GM19467 (cell line): Measurements from ENCODE around the gene ORM1.

Experiments
- ATAC-seq: cut with Tn5 transposase; IDR thresholded peaks from one replicate; pipeline ENCODE4 v1.9.1; 2021; ENCODE audit warnings: mild to moderate bottlenecking, moderate library complexity; ENCODE audit not compliant: unreplicated experiment

ORM1 gene

GRCh38 chr9:114341152-114341830 lies 18.4 kb downstream of the ORM1 start:
- no peak for ATAC-seq

- no peak for ATAC-seq
Observed at GRCh38 chr9:114341991-114342390, 19.1 kb downstream of the ORM1 start.

GRCh38 chr9:114342755-114343440 lies 20.0 kb downstream of the ORM1 start:
- no peak for ATAC-seq

DNA sequence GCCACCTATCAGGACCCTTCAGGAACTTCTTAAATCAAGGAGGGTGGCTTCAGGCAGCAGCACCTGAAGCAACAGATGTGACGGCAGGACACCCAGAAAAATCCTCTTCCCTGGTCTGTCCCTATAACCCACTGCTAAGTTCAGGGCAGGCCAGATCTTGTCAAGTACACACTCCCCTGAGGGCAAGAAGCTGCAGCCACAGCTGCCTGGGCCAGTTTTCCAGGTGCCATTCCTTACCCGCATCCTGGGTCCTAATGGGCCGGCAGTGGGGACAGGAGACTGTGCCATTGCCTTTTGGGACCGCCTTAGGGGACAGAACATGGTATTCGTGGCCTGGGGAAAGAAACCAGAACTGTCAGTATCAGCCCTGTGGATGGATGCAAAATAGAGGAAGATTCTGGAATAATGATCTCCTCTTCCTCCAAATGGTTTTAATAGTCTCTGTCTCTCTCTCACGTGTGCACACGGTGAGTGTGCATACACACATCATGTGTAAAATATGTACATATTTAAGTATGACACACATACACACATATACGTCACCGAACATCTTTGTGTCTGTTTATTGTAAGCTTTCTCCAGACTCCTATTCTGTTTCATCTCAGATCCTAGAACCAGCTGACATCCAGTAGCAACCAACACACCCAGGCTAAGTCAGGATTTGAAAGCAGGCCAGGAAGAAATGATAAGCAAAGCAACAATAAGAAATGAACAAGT lies 20.7 kb downstream of the ORM1 start:
- no peak for ATAC-seq

DNA sequence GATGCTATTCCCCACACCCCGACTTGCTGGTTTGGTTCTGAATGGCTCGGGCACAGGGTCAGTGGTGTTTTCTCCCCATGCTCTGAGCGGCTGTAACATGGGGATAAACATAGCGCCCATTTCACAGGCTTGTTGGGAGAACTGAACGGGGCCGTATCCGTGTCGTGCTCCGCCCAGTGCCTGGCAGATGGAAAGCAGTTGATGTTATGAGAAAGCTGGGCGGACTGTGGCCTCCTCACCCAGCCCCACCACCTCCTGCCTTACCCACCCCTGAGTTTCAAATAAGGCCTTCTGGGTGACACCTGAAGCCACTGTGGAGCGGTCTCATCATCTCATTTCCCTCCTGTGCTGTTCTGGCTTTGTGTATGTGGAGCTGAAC lies 21.3 kb downstream of the ORM1 start:
- no peak for ATAC-seq

DNA sequence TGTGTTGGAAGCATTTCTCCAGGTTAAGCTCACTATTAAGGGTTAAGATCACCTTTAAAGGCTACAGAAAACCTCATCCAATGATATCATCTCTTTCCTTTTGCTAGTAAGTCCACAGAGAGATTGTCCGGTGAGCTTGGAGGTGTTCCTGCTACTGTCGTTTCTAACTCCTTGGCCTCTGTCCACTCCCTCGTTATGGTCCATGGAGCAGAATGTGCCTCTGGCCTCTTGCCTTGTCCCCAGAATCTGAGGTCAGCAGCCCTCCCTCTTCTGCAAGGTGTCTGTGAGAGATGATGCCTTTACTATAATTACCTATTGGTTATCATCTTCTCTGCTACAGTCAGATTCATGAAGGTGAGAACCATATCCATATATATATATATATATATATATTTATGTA lies 21.8 kb downstream of the ORM1 start:
- ATAC-seq = no peak

- no peak for ATAC-seq
Observed at GRCh38 chr9:114345493-114346065, 22.7 kb downstream of the ORM1 start.

GRCh38 chr9:114346146-114346545 lies 23.2 kb downstream of the ORM1 start:
- ATAC-seq = no peak

- no peak for ATAC-seq
Observed at GRCh38 chr9:114347675-114348074, 24.8 kb downstream of the ORM1 start.

- no peak for ATAC-seq
Observed at GRCh38 chr9:114348261-114348905, 25.5 kb downstream of the ORM1 start.

DNA sequence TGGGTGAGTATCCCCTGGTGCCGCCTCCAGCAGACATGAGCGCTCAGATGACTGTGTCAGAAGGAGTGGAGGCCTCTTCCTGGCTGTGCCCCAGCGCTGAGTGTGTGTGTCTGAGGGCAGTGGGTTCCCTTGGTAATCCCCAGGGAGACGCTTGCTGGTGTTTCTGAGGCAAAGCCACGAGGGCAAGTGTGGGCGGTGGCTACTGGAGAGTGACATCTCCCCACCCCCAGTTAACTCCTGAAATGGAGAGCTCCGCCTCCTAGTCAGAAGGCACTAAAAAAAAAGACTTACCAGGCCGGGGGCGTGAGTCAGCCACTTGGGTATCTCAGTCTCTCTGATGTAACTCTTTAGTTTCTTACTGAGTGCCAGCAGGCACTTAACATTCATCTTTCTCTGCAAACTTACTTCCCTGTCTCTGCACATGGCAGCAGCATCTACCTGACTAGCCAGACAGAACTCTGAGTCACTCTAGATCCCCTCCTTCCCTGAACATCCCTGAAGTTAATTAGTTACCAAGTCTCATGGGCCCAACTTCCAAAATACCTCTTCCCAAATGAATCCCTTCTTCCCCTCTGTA lies 26.1 kb downstream of the ORM1 start:
- ATAC-seq = peak; percentile 88

DNA sequence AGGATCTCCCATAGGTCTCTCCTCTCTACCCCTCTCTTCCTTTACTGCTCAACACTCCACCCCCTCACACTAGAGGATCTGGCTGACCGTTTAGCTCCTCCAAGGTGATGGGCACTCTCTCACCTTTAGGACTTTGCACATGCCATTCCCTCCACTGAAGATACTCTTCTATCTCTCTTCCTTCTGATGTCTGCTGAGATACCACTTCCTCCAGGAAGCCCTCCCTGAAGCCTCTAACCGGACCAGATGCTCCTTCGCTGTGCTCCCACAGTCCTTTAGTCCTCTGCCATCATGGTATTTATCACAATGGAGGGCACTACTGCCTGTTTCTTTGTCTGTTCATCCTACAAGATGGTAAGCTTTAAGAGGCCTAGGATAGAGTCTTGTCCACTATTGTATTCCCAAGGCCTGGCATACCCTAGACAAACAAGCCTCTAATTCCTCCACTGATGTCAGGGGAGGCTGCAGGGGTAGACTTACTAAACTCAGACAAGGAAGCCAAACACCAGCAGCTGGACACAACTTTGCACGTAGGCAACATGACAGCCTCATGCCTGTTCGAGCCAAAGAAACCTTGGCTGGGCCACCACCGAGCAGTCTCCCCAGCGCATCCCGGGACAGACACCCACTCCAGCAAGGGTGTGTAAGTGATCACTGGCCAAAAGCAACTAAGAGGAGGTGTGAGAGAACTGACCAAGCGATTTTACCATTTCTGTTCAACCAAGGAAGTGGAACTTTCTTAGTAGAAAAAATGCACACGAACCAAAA lies 27.0 kb downstream of the ORM1 start:
- no peak for ATAC-seq

DNA sequence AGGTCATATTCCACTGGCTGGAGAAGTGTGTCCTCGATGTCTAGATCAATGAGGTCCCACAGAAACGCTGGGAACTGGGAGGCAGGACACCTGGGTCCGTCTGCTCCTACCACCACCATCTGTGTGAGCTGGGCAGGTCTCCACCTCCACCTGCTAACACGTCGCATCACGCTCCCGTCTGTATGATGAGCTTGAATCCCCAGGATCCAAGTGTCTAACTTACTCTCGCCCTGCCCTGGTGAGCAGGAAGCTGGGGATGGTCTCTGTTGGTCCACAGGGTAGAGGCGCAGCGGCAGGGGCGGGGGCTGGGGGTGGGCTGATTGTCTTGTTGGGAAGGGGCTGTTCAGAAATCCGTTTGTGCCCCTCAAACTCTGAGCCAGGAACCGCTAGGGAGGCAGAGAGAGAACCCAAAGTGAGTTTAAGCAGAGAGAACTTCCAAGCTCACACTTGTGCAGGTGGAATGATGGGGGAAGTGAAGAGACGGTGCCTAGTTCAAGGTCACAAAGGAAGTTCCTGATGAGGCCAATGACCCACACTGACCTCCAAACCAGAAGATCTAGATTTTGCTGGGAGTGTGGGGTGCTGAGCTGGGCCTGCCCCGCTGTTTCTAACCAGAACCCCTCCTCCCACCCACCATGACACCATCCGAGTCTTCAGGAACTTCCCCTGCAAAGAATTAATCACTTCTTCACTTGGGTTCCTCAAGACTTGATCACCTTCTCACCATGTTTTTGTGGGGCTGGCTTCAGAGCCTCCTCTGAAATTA lies 27.9 kb downstream of the ORM1 start:
- ATAC-seq = no peak

- no peak for ATAC-seq
Observed at GRCh38 chr9:114351932-114352331, 29.0 kb downstream of the ORM1 start.

DNA sequence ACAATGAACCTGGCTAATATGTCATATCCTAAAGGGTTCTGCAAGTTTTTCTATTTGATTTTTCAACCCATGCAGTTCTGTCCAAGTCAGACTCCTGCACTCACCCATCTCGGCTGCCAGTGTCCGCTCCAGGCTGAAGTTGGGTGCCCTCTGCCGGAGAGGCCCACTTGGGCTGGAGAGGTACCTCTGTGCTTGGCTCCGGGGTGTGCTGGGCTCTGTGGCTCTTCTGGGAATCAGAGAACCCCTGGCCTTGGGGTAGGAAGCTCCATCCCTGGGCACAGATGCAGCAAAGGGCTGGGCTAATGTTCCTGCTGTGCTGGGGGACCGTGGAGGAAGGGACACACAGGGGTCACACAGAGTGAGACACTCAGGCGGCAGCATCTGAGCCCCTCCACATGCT lies 32.9 kb downstream of the ORM1 start:
- ATAC-seq = no peak

DNA sequence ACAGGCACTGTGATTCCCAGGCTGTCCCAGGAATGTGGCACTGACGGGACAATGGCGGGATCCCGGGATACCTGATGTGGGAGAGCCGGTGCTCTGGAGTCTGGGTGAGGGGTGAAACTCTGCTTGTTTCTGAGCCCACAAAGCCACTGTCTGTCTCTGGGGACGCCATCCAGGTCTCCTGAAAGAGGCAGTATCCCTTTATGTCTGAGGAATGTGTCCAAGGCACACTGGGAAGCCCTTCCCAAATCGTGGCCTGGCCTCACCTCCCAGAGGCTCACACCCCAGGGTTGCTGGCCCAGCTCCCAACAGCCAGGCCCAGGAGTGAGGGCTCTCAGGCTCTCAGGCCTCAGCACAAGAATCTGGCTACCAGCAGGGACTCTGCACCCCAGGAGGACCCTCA lies 33.9 kb downstream of the ORM1 start:
- ATAC-seq = no peak

DNA sequence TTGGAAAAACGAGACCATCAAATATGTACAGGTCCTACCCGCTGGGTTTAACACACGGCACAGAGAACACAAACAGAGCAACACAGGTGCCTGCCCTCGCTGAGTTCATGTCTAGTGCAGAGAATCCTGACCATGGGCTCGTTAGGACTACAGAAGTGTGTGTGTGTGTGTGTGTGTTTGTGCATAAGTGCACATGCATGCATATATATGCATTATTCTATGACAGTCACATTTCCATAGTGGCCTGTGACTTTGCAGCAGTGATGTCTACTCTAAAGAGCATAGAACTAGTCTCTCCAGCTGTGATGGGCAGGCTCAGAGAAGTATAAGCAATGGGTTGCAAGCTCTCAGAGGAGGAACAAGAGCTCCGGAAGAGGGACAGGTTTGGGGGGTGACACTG lies 34.5 kb downstream of the ORM1 start:
- ATAC-seq = no peak

GRCh38 chr9:114357911-114358328 lies 35.0 kb downstream of the ORM1 start:
- ATAC-seq = no peak

GRCh38 chr9:114359801-114360200 lies 36.9 kb downstream of the ORM1 start:
- ATAC-seq = no peak
